Lung (tissue), 16 donors: ENCODE results near the gene QRICH2. TPM values are rescaled to one million over a fixed set of nuclear protein-coding genes. Genes with fewer than 3 reads are reported as not detected.

Source experiments
- ATAC-seq: fragments of 200-7000 bp; cut with Tn5 transposase; one replicate; pipeline ENCODE4 v1.9.1; 2020; ENCODE audit warnings: moderate number of reproducible peaks; ENCODE audit not compliant: insufficient read depth, low FRiP score
- DNase-seq, 3 donors: peaks; one replicate each; pipeline ENCODE4 v3.0.0-alpha.2; 2013 to 2017
- H3K27ac ChIP-seq, 2 donors: one replicate each; pipeline ENCODE4 v1.5.1; 2013; ENCODE audit warnings: mild to moderate bottlenecking in 2 of 2, moderate library complexity in 2 of 2, control low read depth in 1 of 2, inconsistent platforms in 1 of 2, low read depth in 1 of 2, low read length in 1 of 2
- H3K27me3 ChIP-seq, 3 donors: one replicate each; pipeline ENCODE4 v1.5.1; 2013; ENCODE audit warnings: low read length in 2 of 3; ENCODE audit not compliant: control insufficient read depth in 3 of 3, insufficient read depth in 3 of 3
- H3K36me3 ChIP-seq, 4 donors: one replicate each; pipeline ENCODE4 v1.5.1; 2013; ENCODE audit warnings: low read length in 4 of 4, mild to moderate bottlenecking in 1 of 4, moderate library complexity in 1 of 4; ENCODE audit not compliant: control insufficient read depth in 4 of 4, insufficient read depth in 4 of 4
- H3K4me1 ChIP-seq, 5 donors: one replicate each; pipeline ENCODE4 v1.5.1; 2013; ENCODE audit warnings: low read length in 5 of 5, mild to moderate bottlenecking in 2 of 5, moderate library complexity in 1 of 5; ENCODE audit not compliant: control insufficient read depth in 5 of 5, insufficient read depth in 5 of 5
- H3K4me3 ChIP-seq: one replicate; pipeline ENCODE4 v1.5.1; 2013; ENCODE audit warnings: mild to moderate bottlenecking, control low read depth, moderate library complexity
- H3K9ac ChIP-seq, 2 donors: one replicate each; pipeline ENCODE4 v1.5.1; 2013; ENCODE audit warnings: low read length in 2 of 2, control low read depth in 1 of 2; ENCODE audit not compliant: insufficient read depth in 1 of 2
- H3K9me3 ChIP-seq, 4 donors: one replicate each; pipeline ENCODE4 v1.5.1; 2013; ENCODE audit warnings: low read length in 3 of 4, mild to moderate bottlenecking in 1 of 4, moderate library complexity in 1 of 4; ENCODE audit not compliant: control insufficient read depth in 4 of 4, insufficient read depth in 3 of 4
- CTCF ChIP-seq: IDR thresholded peaks from 2 replicates; pipeline ENCODE4 v1.5.1; 2012; ENCODE audit warnings: mild to moderate bottlenecking; ENCODE audit errors: control extremely low read depth, extremely low read depth
- WGBS, 2 donors: extraction: QIAGEN DNeasy Blood & Tissue Kit; methylation state at CpG; one replicate each; pipeline ENCODE4 v1.1.7; 2013; 5-methylcytosine and 5-hydroxymethylcytosine counted together
- long read RNA-seq, 5 donors: transcript quantifications; one replicate each; lab custom pipeline, GENCODE V29; 2026
- polyA plus RNA-seq, 2 donors: library from polyadenylated mRNA; stranded (reverse); fragments of 200-250 nt; gene quantifications; one replicate each; pipeline ENCODE4 v1.2.1, GENCODE V29; 2013
- total RNA-seq, 2 donors: library from RNA; depleted of rRNA in 1 of 2; stranded (reverse); fragments of >200 nt in 1 of 2; gene quantifications; one replicate each; pipeline ENCODE4 v1.2.1, GENCODE V29; 2014 to 2021
- donor health status: control.
- donor health status: control.
- donor health status: Bipolar disorder and iron deficiency.
- donor health status: healthy.
- donor health status: DM: yes; HTN: yes; CAD: no.

Gene QRICH2
- 1 to 10 TPM; 2.3 to 3.0 TPM for total RNA-seq
- polyA plus RNA-seq = 1 to 10 TPM; 2.5 to 4.7 TPM
- long read RNA-seq, donor 1 = 0 reads
- long read RNA-seq, donor 2 = 0 reads
- long read RNA-seq, donor 3 = 0 reads
- long read RNA-seq, donor 4 = 0 reads
- long read RNA-seq, donor 5 = 0 reads

- Histone ChIP-seq H3K27ac (no peak within 1 kb of the TSS), H3K27me3 (no peaks in the 10 kb centered on the region), H3K36me3 (peaks cover 13 to 23% (median 14%) of the 10 kb centered on the region in 4 donors), H3K9ac (no peak within 1 kb of the TSS), H3K4me1 (peaks cover 0 to 4% (median 0%) of the 10 kb centered on the region in 5 donors), H3K9me3 (no peaks in the 10 kb centered on the region), H3K4me3 (no peak within 1 kb of the TSS)
- WGBS, 2 donors = 96 to 97% methylated on average over 44 of the region's 44 CpGs
- ATAC-seq (no peak), DNase-seq (no peak)
- no peak for TF ChIP-seq CTCF
These were observed at the start of gene QRICH2 for GRCh38 chr17:76307966-76308338. Gene QRICH2 (minus strand): TSS chr17:76308276. CDS start chr17:76307998, 278 bp downstream.

- no peak overlapping the region for H3K4me3 ChIP-seq
- TF ChIP-seq CTCF = no peak
- H3K9ac ChIP-seq = no peak overlapping the region
- WGBS, 2 donors = 86 to 92% methylated on average over 6 of the region's 6 CpGs
- peaks cover 0 to 19% (median 4%) of the 10 kb centered on the region in 5 donors for H3K4me1 ChIP-seq
- no peak overlapping the region for H3K27ac ChIP-seq
- H3K9me3 ChIP-seq = no peaks in the 10 kb centered on the region
- ATAC-seq (no peak), DNase-seq (no peak)
- no peaks in the 10 kb centered on the region for H3K27me3 ChIP-seq
- no peaks in the 10 kb centered on the region for H3K36me3 ChIP-seq
These were observed 49.6 kb upstream of the QRICH2 start for GRCh38 chr17:76357597-76358158.

- H3K36me3 ChIP-seq = no peaks in the 10 kb centered on the region
- H3K27me3 ChIP-seq = no peaks in the 10 kb centered on the region
- peaks cover 0 to 16% (median 4%) of the 10 kb centered on the region in 5 donors for H3K4me1 ChIP-seq
- no peak overlapping the region for H3K4me3 ChIP-seq
- no peak for ATAC-seq
- TF ChIP-seq CTCF = no peak
- WGBS, 2 donors = 61 to 76% methylated on average over 12 of the region's 12 CpGs
- no peak overlapping the region for H3K9ac ChIP-seq
- no peak overlapping the region for H3K27ac ChIP-seq
- no peaks in the 10 kb centered on the region for H3K9me3 ChIP-seq
- DNase-seq = no peak
These were observed 48.9 kb upstream of the QRICH2 start for GRCh38 chr17:76356803-76357456.
